Measurements from ENCODE around the gene NGEF.
"Not testable (repeated sequence)": the region's sequence is repeated elsewhere in the genome, so short reads cannot be mapped to it uniquely, and the experiment has no call there.

NGEF gene, protein sequence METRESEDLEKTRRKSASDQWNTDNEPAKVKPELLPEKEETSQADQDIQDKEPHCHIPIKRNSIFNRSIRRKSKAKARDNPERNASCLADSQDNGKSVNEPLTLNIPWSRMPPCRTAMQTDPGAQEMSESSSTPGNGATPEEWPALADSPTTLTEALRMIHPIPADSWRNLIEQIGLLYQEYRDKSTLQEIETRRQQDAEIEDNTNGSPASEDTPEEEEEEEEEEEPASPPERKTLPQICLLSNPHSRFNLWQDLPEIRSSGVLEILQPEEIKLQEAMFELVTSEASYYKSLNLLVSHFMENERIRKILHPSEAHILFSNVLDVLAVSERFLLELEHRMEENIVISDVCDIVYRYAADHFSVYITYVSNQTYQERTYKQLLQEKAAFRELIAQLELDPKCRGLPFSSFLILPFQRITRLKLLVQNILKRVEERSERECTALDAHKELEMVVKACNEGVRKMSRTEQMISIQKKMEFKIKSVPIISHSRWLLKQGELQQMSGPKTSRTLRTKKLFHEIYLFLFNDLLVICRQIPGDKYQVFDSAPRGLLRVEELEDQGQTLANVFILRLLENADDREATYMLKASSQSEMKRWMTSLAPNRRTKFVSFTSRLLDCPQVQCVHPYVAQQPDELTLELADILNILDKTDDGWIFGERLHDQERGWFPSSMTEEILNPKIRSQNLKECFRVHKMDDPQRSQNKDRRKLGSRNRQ

GRCh38 chr2:233013027-233013461 lies at the start of gene NGEF:
Gene NGEF, minus strand, starts transcription at chr2:233013256. Its CDS starts 38,366 bp downstream, at chr2:232974890.
- no peak for DNase-seq
- no peak for TF ChIP-seq GATA1 (IDR thresholded peaks at IDR 0.05; ENCODE audit: low read depth, low read length)
- no peak for TF ChIP-seq POLR2A (IDR thresholded peaks at IDR 0.05; ENCODE audit: low read length)

DNA sequence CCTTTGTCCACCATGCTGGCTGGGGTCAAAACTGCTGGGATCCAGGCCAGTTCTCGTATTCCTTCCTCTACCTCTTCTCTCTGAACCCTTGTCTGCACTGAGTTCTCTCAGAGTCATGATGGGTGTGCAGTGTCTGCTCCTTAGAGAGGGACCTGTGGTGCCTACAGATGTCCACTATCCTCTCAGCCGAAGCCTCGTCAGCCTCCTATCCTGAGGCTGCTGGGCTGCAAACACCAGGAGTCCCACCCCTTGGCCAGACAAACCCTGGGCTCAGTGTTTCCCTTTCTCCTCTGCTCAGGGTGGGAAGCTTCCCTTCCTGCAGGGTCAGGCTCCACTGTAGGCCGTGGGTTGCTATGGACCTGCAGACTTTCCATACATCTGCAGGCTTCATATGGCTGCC lies 49.4 kb upstream of the NGEF start:
- DNase-seq = peak; percentile 44 to 58
- TF ChIP-seq GATA1 (IDR thresholded peaks at IDR 0.05; ENCODE audit: low read depth, low read length) (no peak), POLR2A (IDR thresholded peaks at IDR 0.05; ENCODE audit: low read length) (no peak)

DNA sequence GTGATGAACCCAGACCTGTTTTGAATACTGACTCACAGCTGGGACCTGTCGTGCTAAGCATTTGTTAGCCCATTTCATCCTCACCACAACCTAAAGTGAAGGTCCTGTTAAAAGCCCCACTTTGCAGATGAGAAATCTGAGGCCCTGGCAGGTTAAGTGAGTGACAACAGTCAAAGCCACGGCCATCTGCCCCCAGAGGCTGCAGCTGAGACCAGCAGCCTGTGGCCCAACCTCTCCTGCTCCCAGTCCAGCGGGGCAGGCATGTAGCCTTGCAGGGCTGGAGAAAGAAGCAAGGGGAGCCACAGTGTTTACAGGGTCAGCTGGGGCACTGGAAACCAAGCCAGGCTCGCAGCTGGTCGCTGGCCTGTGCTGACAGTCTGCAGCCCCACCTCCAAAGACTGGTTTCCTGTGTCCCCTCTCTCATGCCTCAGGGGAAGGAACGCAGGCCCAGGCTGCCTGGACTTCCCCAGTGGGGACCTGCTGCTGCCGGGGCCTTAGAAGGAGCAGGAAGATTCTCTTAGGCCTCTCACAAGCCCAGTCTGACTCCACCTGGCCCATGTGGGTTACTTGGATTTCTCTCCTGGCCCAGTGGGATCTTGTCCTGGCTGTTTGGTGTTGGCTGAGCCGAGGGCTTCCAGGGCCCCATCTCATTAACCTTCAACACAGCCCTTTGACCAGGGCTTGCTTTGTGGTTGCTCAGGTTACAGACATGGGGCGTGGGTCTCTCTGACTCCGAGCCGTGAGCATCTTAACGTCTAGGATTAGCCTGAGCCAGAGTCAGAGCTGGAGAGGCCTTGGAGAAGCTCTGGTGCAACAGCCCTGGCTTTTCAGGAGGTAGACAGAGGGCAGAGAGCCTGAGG lies 48.8 kb upstream of the NGEF start:
- peak; percentile 74 to 75 for DNase-seq
- peak; percentile 37 for TF ChIP-seq POLR2A (IDR thresholded peaks at IDR 0.05; ENCODE audit: low read length)
- TF ChIP-seq GATA1 (IDR thresholded peaks at IDR 0.05; ENCODE audit: low read depth, low read length) = no peak

DNA sequence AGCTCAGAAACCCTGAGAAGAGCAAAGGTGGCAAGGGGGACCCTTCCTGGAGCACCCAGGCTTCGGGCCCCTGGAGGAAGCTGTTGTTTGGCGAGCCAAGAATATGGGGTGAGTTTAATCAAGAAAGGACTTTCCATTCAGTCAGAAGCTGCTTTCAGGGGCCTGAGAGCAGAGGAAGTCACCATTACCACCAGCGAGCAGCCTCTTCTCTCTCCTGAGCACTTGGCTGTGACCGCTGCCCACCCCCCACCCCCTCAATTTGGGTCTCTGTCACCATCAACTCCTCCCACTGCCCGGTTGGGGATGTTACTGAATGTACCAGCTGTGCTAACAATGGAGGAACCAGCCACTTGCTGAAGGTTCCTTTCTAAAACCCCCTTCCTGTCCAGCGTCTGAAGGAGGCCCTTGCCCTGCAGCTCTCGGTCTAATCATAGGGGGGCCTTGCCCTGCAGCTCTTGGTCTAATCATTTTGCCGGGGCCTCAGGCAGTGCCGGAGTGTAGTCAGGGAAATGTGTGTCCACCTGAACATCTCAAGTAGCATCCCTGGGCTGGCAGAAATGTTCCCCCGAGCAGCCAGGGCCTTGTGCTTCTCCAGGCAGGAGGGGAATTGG lies 48.0 kb upstream of the NGEF start:
- TF ChIP-seq GATA1 (IDR thresholded peaks at IDR 0.05; ENCODE audit: low read depth, low read length) (no peak), POLR2A (IDR thresholded peaks at IDR 0.05; ENCODE audit: low read length) (no peak)
- peak; percentile 50 to 63 for DNase-seq

GRCh38 chr2:233060501-233060979 lies 47.5 kb upstream of the NGEF start:
- TF ChIP-seq GATA1 (IDR thresholded peaks at IDR 0.05; ENCODE audit: low read depth, low read length) (no peak), POLR2A (IDR thresholded peaks at IDR 0.05; ENCODE audit: low read length) (peak; percentile 30)
- DNase-seq = peak in 1 of 2 experiments; percentile 67

GRCh38 chr2:233059797-233060500 lies 46.9 kb upstream of the NGEF start, which contains the start of gene INPP5D:
Gene INPP5D, plus strand, starts transcription at chr2:233060342. Its CDS starts 137 bp downstream, at chr2:233060479.
- peak; percentile 73 to 76 for DNase-seq
- TF ChIP-seq GATA1 (IDR thresholded peaks at IDR 0.05; ENCODE audit: low read depth, low read length) = no peak
- TF ChIP-seq POLR2A (IDR thresholded peaks at IDR 0.05; ENCODE audit: low read length) = peak; percentile 64

DNA sequence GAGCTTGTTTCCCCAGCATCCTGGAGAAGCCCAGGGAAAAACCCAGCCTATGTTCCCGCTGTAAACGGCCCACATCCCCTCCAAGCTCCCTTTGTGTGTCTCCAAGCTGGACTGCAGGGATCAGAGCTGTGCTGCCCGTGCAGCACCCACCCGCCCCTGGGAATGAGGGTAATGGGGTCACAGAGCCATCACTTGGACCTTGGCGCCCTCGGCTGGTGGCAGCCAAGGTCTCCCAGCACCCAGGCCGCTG lies 46.4 kb upstream of the NGEF start:
- TF ChIP-seq POLR2A (IDR thresholded peaks at IDR 0.05; ENCODE audit: low read length) (no peak), GATA1 (IDR thresholded peaks at IDR 0.05; ENCODE audit: low read depth, low read length) (no peak)
- DNase-seq = no peak

DNA sequence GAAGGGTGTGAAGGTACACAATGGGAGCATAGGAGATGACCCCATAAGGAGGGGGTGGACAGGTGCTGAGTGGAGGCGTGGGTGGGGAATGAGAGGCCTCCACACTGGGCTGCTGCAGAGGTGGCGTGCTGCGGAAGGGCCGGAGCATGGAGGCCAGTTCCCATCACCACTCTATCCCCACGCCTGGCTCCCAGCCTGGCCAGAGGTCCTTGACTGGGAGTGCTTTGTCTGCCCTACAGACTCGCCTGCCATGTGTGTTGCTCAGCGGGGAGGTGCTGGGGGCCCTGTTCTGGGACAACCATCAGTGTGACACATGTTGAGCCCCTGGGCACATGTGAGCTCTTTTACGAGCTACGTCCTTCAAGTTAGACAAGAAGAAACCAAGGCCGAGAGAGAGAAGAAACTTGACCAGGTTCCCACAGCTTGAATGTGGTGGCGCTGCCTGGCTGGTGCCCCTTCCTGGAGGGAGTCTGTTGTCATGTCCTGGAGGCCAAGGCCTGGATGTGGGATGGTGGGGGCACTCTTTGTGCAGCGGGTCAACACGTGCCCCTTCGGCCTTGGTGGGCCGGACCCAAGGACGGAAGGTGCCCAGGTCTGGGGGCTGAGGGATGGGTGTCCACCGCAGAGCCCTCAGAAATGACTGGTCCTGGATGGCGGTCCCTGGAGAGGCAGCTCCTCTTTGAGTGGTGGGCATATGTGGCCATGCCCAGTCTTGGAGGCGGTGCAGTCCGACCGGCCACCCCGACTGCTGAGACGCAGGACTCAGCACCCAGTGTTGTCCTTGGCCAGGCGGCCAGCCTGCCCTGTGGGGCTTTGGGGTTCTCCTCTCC lies 45.9 kb upstream of the NGEF start:
- DNase-seq = no peak
- no peak for TF ChIP-seq POLR2A (IDR thresholded peaks at IDR 0.05; ENCODE audit: low read length)
- no peak for TF ChIP-seq GATA1 (IDR thresholded peaks at IDR 0.05; ENCODE audit: low read depth, low read length)

DNA sequence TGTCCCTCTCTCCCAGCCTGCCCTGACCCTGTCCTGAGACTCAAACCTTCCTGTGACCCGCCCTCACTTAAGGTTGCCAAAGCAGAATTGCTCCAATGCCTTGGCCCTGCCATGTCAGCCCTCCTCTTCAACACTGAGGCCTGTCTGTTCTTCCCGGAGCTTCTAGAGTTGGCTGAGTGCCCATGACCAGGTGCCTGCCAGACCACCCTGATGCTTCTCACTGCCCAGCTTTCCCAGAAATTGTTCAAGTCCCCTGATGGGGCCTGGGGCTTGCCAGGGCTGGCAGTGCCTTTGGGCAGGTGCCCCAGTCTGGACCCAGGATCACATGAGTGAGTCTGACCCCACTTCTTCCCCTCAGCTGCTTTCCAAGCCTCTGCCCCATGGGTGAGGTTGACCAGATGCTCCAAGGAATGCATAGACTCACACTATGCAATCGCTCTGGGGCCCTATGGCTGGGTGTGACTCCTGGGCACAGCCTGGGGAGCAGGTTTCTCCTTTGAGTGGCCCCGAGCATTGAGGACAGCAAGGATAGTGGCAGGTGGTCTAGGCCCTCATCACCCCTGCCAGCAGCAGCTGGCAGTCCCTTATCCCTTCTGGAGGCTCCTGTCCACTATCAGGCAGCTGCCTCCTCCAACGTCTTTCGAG lies 44.0 kb upstream of the NGEF start:
- peak in 1 of 2 experiments; percentile 19 for DNase-seq
- no peak for TF ChIP-seq GATA1 (IDR thresholded peaks at IDR 0.05; ENCODE audit: low read depth, low read length)
- no peak for TF ChIP-seq POLR2A (IDR thresholded peaks at IDR 0.05; ENCODE audit: low read length)

- no peak for TF ChIP-seq POLR2A (IDR thresholded peaks at IDR 0.05; ENCODE audit: low read length)
- TF ChIP-seq GATA1 (IDR thresholded peaks at IDR 0.05; ENCODE audit: low read depth, low read length) = no peak
- no peak for DNase-seq
These were observed 42.3 kb upstream of the NGEF start for GRCh38 chr2:233055362-233055761.

GRCh38 chr2:233053928-233054784 lies 41.1 kb upstream of the NGEF start:
- TF ChIP-seq GATA1 (IDR thresholded peaks at IDR 0.05; ENCODE audit: low read depth, low read length) (no peak), POLR2A (IDR thresholded peaks at IDR 0.05; ENCODE audit: low read length) (no peak)
- DNase-seq = peak; percentile 62 to 80

DNA sequence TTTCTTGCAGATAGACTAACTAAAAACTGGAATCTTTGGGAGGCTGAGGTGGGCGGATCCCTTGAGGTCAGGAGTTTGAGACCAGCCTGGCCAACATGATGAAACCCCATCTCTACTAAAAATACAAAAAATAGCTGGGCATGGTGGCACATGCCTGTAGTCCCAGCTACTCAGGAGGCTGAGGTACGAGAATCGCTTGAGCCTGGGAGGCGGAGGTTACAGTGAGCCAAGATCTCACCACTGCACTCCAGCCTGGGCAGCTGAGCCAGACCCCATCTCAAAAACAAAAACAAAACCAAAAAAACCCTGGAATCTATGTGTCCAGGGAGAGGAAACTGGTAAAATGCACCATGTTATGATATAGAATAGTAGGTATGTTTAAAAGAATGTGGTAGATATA lies 39.5 kb upstream of the NGEF start:
- DNase-seq = not testable (repeated sequence)

Data from erythroblast (primary cell).